ENCODE measurements around the gene ASIC1.

The ASIC1 gene

DNA sequence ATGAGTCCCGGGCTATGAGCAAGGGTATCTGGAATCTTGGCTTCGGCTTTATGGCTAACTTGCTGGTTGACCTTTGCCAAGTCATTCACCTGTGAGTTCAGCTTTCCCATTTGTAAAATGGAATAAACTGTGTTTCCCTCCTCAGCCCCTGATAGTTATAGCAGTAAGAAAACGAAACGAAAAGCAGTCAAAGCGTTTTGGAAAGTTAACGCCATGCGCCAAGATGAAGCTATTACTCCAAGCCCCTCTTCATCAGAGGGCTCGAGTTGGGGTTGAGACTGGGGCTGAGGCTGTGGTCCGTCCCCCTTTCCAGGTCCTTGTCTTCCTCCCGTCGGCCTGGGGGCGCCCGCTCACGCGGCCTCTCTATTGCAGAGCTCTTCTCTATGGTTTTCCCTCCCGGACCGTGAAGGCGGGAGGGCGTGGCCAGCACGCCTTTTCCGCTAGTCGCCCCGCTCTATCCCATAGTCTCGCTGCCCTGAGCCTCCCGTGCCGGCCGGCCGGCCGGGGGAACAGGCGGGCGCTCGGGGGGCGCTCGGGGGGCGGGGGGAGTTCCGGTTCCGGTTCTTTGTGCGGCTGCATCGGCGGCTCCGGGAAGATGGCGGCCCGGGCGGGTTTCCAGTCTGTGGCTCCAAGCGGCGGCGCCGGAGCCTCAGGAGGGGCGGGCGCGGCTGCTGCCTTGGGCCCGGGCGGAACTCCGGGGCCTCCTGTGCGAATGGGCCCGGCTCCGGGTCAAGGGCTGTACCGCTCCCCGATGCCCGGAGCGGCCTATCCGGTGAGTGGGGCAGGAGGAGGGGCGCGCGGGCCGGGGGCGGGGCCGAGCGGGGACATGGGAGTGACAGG lies 27.6 kb downstream of the ASIC1 start, which contains the start of gene SMARCD1:
Gene SMARCD1, plus strand, starts transcription at position 568 of the 840 bp plus-strand sequence. Its CDS starts 28 bp downstream, at position 596.
- peak; percentile 67 to 70 for DNase-seq (ENCODE audit: low read depth in 2 of 2)

- DNase-seq (ENCODE audit: low read depth in 2 of 2) = no peak
Observed at GRCh38 chr12:50085615-50086072, 28.2 kb downstream of the ASIC1 start.

DNA sequence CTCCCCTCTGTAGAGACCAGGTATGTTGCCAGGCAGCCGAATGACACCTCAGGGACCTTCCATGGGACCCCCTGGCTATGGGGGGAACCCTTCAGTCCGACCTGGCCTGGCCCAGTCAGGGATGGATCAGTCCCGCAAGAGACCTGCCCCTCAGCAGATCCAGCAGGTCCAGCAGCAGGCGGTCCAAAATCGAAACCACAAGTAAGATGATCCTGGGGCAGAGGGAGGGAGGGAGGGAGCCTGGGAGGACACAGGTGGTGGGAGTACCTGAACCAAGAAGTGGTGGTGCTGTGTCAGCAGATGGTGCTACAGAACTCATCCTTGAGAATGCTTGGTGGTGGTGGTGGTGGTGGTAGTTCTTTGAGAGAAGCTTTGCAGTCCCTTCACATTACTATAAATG lies 28.8 kb downstream of the ASIC1 start:
- DNase-seq (ENCODE audit: low read depth in 2 of 2) = no peak

GRCh38 chr12:50087151-50087550 lies 29.8 kb downstream of the ASIC1 start:
- DNase-seq (ENCODE audit: low read depth in 2 of 2) = no peak

GRCh38 chr12:50087995-50088394 lies 30.6 kb downstream of the ASIC1 start:
- no peak for DNase-seq (ENCODE audit: low read depth in 2 of 2)

GRCh38 chr12:50088577-50089335 lies 31.4 kb downstream of the ASIC1 start:
- DNase-seq (ENCODE audit: low read depth in 2 of 2) = peak in 1 of 2 donors; percentile 23

DNA sequence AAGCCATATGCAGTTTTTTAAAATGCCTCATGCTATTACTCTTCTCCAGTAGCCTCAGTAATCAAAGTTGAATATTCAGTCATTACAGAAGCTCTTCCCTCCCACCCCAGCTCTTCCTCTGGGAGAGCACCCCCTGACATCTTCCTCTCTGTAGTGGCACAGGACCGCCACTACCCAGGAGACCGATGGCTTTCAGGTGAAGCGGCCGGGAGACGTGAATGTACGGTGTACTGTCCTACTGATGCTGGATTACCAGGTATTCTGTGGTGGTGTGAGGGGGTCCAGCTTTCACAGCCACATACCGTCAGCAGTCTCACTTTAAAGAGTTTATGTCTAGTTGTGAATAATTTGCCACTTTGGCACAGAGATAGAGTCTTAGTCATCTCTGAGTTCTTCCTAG lies 32.3 kb downstream of the ASIC1 start:
- no peak for DNase-seq (ENCODE audit: low read depth in 2 of 2)

DNA sequence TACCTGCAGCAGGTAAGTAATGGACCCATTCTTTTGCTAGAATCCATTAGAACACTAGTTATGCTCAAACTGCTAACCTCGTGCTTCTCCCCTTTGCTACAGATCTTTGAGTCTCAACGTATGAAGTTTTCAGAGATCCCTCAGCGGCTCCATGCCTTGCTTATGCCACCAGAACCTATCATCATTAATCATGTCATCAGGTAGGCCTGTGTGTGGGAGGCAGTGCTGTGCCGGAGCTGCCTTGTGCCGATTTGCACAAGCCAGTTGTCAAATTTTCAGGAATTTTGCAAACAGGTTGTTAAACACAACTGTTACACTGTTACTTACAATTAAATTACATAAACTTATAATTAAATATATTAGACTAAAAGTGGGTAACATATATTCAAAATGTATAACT lies 33.0 kb downstream of the ASIC1 start:
- no peak for DNase-seq (ENCODE audit: low read depth in 2 of 2)

GRCh38 chr12:50097952-50098351 lies 40.6 kb downstream of the ASIC1 start:
- no peak for DNase-seq (ENCODE audit: low read depth in 2 of 2)

DNA sequence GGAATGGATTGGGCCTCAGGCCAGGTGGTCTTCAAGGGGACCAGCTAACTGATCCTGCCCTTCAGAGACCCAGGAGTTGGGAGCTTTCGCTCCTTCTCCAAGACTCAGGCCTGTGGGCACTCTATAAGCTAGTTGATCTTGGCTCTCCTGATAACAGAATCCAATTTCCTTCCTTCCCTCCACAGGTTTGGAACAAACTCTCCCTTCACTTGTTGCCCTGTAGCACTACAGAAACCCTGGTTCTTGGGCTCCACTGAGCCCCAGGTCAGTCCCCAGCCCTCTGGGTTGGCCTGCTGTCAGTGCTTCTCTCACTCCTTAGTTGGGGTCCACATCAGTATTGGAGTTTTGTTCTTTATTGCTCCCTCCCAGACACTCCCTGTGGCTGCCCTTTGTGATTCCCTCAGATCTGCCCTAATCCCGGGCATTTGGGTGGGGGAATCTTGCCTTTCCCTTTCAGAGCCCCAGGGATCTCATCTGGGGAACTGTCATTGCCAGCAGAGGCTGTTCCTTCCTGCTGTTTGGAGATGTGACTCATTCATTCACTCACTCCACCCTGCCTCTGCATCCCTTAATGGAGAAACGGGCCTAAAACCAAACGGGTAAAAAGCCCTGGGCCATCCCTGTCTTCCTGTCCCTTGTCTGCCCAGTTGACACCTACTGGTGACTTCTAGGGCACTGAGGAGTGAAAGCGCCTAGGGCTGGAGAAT lies 42.1 kb downstream of the ASIC1 start:
- no peak for DNase-seq (ENCODE audit: low read depth in 2 of 2)

GRCh38 chr12:50100561-50100960 lies 43.2 kb downstream of the ASIC1 start:
- DNase-seq (ENCODE audit: low read depth in 2 of 2) = no peak

- DNase-seq (ENCODE audit: low read depth in 2 of 2) = no peak
Observed at GRCh38 chr12:50101663-50102062, 44.3 kb downstream of the ASIC1 start.

- DNase-seq (ENCODE audit: low read depth in 2 of 2) = no peak
Observed at GRCh38 chr12:50102131-50102531, 44.7 kb downstream of the ASIC1 start.

DNA sequence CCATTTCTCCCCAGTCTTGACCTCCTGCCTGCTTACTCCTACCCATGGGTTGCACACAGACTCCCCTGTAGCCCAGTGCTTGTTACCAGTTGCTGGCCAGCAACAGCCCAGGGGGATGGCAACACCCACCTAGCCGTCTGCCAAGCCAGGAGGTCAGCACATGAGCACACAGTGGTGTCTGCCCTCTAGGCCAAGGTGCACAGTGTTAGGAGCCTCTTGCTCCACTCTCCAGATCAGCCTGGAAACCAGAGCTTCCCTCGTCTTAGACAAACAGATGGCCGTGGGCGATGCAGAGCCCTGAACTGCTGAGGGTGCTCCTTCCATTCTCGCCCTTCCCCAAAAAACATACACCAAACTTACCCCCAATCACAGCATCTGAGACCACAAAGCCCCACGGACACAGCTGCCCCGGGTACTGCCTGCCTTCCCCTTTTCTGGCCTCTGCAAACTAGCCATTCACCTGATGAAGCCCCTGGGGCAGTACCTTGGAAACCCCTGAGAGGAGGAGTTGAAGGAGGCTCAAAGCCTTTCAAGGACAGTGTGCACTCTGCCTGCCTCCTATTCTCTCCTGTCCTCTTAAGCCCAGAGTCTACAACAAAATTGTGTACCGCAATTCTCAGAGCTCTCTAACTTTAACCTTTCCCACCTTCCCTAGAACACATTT lies 45.4 kb downstream of the ASIC1 start:
- no peak for DNase-seq (ENCODE audit: low read depth in 2 of 2)

- no peak for DNase-seq (ENCODE audit: low read depth in 2 of 2)
Observed at GRCh38 chr12:50103351-50103750, 46.0 kb downstream of the ASIC1 start.

DNA sequence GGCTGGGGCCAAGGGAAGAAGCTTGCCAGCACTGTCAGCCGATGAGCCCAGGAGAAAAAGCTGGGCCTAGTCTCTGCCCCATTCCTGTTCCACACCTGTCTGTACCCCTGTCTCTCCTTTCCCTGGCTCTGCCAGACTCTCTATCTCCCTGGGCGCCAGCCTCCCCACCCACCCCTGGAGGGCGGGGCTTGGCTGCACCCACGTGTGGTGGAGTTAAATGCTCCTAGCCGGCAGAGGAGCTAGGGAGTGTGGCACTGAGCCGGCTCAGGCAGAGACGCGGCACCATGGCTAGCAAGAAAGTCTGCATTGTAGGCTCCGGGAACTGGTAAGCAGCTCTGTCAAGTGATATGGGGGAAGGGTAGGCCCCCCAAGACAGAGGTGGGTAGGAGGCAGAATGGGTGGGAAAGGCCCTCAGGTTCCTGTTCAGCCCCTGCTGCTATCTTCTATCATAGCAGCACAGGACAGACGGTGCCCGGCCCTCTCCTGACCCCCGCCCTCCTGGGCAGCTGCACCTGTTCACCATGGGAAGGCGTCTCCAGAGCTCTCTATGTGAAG lies 46.4 kb downstream of the ASIC1 start, which contains the start of gene GPD1:
Gene GPD1, plus strand, starts transcription at position 242 of the 555 bp plus-strand sequence. Its CDS starts 43 bp downstream, at position 285.
- no peak for DNase-seq (ENCODE audit: low read depth in 2 of 2)

DNA sequence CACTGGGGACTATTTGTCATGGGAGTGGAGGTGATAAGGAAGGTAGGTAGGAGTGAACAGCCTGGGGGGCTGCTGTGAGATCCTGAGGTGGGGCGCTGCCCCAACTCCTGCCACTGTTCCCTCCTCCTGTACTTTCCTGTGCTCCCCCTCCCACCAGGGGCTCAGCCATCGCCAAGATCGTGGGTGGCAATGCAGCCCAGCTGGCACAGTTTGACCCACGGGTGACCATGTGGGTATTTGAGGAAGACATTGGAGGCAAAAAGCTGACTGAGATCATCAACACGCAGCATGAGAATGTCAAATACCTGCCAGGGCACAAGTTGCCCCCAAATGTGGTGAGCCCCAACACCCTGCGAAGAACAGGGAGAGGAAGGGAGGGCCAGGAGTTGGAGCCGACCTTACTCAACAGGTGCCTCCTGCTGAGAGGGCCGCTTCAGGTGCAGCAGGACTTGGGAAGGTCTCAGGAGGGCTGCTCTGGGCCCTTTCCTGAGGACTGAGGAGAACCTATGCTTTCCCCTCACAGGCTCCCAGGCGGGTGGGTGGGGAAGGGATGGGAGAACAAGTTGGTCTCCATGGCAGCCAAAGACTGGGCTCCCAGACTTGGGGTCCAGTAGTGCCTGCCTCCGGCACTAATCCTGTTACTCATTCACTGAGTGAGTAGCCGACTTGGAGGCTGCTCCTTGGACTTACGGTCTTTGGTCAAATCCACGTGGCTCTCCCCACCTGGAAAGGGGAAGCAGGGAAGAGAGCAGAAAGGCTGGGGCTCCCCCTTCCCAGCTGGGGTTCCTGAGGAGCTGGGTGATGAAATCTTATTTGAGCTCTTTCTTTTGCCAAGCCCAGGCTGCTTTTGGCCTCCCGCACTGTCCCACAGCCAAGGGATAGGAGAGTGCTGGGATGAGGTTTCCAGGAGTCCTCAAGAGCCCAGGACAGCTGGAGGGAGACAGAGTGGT lies 47.3 kb downstream of the ASIC1 start:
- no peak for DNase-seq (ENCODE audit: low read depth in 2 of 2)

GRCh38 chr12:50105913-50106450 lies 48.6 kb downstream of the ASIC1 start:
- no peak for DNase-seq (ENCODE audit: low read depth in 2 of 2)

- no peak for DNase-seq (ENCODE audit: low read depth in 2 of 2)
Observed at GRCh38 chr12:50106907-50107306, 49.5 kb downstream of the ASIC1 start.

All from stimulated activated CD4-positive, alpha-beta T cell treated with anti-CD3 and anti-CD28 coated beads, Interleukin-1b, Interleukin-23, amount 100 ng/mL, for 1 hour (primary cell).